Anterior cingulate cortex (tissue), 58 donors: ENCODE measurements around the gene REV1.
"Not testable (repeated sequence)": the region's sequence is repeated elsewhere in the genome, so short reads cannot be mapped to it uniquely, and the experiment has no call there.

Experiments
- DNase-seq, 58 donors: peaks; one replicate each; lab custom pipeline; 2025; lab: John Stamatoyannopoulos, UW

The REV1 gene

GRCh38 chr2:99488539-99489062, 1.2 kb downstream of the REV1 start:
- DNase-seq, result peak in 1 of 58 donors; percentile 2

- no peak for DNase-seq
These were observed 1.9 kb downstream of the REV1 start for GRCh38 chr2:99487906-99488305.

- no peak for DNase-seq
These were observed 4.0 kb downstream of the REV1 start for GRCh38 chr2:99485824-99486223.

GRCh38 chr2:99485411-99485810, 4.4 kb downstream of the REV1 start:
- DNase-seq, result no peak

- no peak for DNase-seq
These were observed 5.6 kb downstream of the REV1 start for GRCh38 chr2:99484205-99484604.

GRCh38 chr2:99481941-99482340, 7.9 kb downstream of the REV1 start:
- no peak for DNase-seq

- DNase-seq, result no peak
These were observed 8.3 kb downstream of the REV1 start for GRCh38 chr2:99481527-99481926.

- no peak for DNase-seq
These were observed 9.4 kb downstream of the REV1 start for GRCh38 chr2:99480390-99480789.

GRCh38 chr2:99478632-99479031, 11.2 kb downstream of the REV1 start:
- no peak for DNase-seq

GRCh38 chr2:99477054-99477453, 12.8 kb downstream of the REV1 start:
- DNase-seq, result no peak

- no peak for DNase-seq
These were observed 13.2 kb downstream of the REV1 start for GRCh38 chr2:99476629-99477028.

- not testable (repeated sequence) for DNase-seq
These were observed 14.7 kb downstream of the REV1 start for GRCh38 chr2:99475095-99475494.

GRCh38 chr2:99473518-99474083, 16.2 kb downstream of the REV1 start:
- DNase-seq, result no peak

- no peak for DNase-seq
These were observed 17.2 kb downstream of the REV1 start for GRCh38 chr2:99472600-99472960.

GRCh38 chr2:99471654-99472599, 17.9 kb downstream of the REV1 start:
- DNase-seq, result no peak

GRCh38 chr2:99470957-99471356, 18.9 kb downstream of the REV1 start:
- DNase-seq, result no peak

GRCh38 chr2:99470459-99470858, 19.4 kb downstream of the REV1 start:
- not testable (repeated sequence) for DNase-seq

GRCh38 chr2:99469394-99469793, 20.4 kb downstream of the REV1 start:
- DNase-seq, result no peak

GRCh38 chr2:99468155-99468554, 21.7 kb downstream of the REV1 start:
- peak in 2 of 58 donors; percentile 14 for DNase-seq

GRCh38 chr2:99467390-99467789, 22.4 kb downstream of the REV1 start:
- DNase-seq, result no peak

- no peak for DNase-seq
These were observed 27.9 kb downstream of the REV1 start for GRCh38 chr2:99461828-99462483.
